K562 (cell line): Measurements from ENCODE around the gene DAPK2. TPM values are rescaled to one million over a fixed set of nuclear protein-coding genes. Genes with fewer than 3 reads are reported as not detected.

Experiments
- ATAC-seq: fragments of 200-7000 bp; cut with Tn5 transposase; 3 replicates; pipeline ENCODE4 v1.9.1; 2020; ENCODE audit warnings: moderate library complexity
- BruUV-seq: library from RNA; stranded (reverse); fragments of 400-500 nt; replicated peaks from 2 replicates; lab custom pipeline; 2021; lab: Mats Ljungman, UMichigan
- CTCF ChIA-PET: fragments of 300-600 bp; formaldehyde crosslinking; extraction: SDS; loops from one replicate; lab custom pipeline; 2021; ENCODE audit warnings: low intra/inter-chr PET ratio; lab: Yijun Ruan, JAX
- POLR2A ChIA-PET: fragments of 300-600, 350-650 bp; sonication (Branson Sonifier 250); formaldehyde crosslinking; extraction: SDS; loops from one replicate; lab custom pipeline; 2021; ENCODE audit warnings: antibody characterized with exemption, inconsistent platforms; lab: Yijun Ruan, JAX
- DNase-seq, 4 experiments: peaks; one replicate each; pipeline versions ENCODE4 v3.0.0 to v3.0.0-alpha.2; 2011 to 2018; ENCODE audit warnings: low spot score in 3 of 4, mixed read lengths in 3 of 4; ENCODE audit errors: extremely low read depth in 1 of 4
- FAIRE-seq: peaks from 2 replicates; lab custom pipeline; 2011; peaks lifted over from hg19 to GRCh38; lab: Jason Lieb, UNC
- H2AFZ ChIP-seq: 2 replicates; pipeline ENCODE4 v1.6.0; 2011; ENCODE audit warnings: low read depth, low read length, control low read depth, inconsistent platforms
- H3K27ac ChIP-seq: fragments of 200-600 bp; 3 replicates; pipeline ENCODE4 v1.8.0; 2011; ENCODE audit warnings: low read depth, mild to moderate bottlenecking, control low read depth, inconsistent platforms, low read length, moderate library complexity, mixed read lengths; ENCODE audit errors: extremely low read depth
- H3K27me3 ChIP-seq, 2 experiments: fragments of 300-600 bp in 1 of 2; 2 replicates in 1 of 2; 3 replicates in 1 of 2; pipeline versions ENCODE4 v1.6.0 to v1.8.0; 2011; ENCODE audit warnings: inconsistent platforms in 2 of 2, low read length in 2 of 2, mild to moderate bottlenecking in 1 of 2, mixed read lengths in 1 of 2, moderate library complexity in 1 of 2; ENCODE audit not compliant: control insufficient read depth in 2 of 2, insufficient read depth in 2 of 2
- H3K36me3 ChIP-seq: fragments of 300-600 bp; 3 replicates; pipeline ENCODE4 v1.8.0; 2011; ENCODE audit warnings: mild to moderate bottlenecking, low read length, inconsistent platforms; ENCODE audit not compliant: control insufficient read depth, insufficient read depth
- H3K4me1 ChIP-seq, 2 experiments: fragments of 200-600 bp in 1 of 2; replicated peaks in 1 of 2; 2 replicates in 1 of 2; 3 replicates in 1 of 2; pipeline versions ENCODE4 v1.5.1 to v1.8.0; 2011; ENCODE audit warnings: inconsistent platforms in 2 of 2, low read length in 2 of 2, mild to moderate bottlenecking in 1 of 2, mixed read lengths in 1 of 2, moderate library complexity in 1 of 2; ENCODE audit not compliant: control insufficient read depth in 2 of 2, insufficient read depth in 2 of 2
- H3K4me2 ChIP-seq: 2 replicates; pipeline ENCODE4 v1.6.1; 2011; ENCODE audit warnings: low read length, control low read depth, inconsistent platforms, mixed read lengths; ENCODE audit not compliant: insufficient read depth
- H3K4me3 ChIP-seq: fragments of 200-600 bp; sonication (generic), shearing (Covaris generic); 2 replicates; pipeline ENCODE4 v1.5.1; 2016; ENCODE audit warnings: control low read depth, inconsistent platforms
- H3K79me2 ChIP-seq: fragments of 200-600 bp; 3 replicates; pipeline ENCODE4 v1.8.0; 2011; ENCODE audit warnings: low read length, inconsistent platforms; ENCODE audit not compliant: control insufficient read depth, insufficient read depth
- H3K9ac ChIP-seq, 2 experiments: 2 replicates each; pipeline versions ENCODE4 v1.6.0 to v1.6.1; 2011; ENCODE audit warnings: low read depth in 2 of 2, low read length in 2 of 2, control low read depth in 1 of 2, inconsistent platforms in 1 of 2, mild to moderate bottlenecking in 1 of 2, mixed read lengths in 1 of 2; ENCODE audit not compliant: insufficient read depth in 1 of 2
- H3K9me1 ChIP-seq: one replicate; pipeline ENCODE4 v1.6.0; 2011; ENCODE audit warnings: inconsistent platforms, mild to moderate bottlenecking, low read length, moderate library complexity; ENCODE audit not compliant: control insufficient read depth, insufficient read depth
- H3K9me3 ChIP-seq: replicated peaks from 2 replicates; pipeline ENCODE4 v1.5.1; 2011; ENCODE audit warnings: low read depth, low read length, inconsistent platforms; ENCODE audit not compliant: control insufficient read depth, insufficient read depth
- H4K20me1 ChIP-seq: replicated peaks from 2 replicates; pipeline ENCODE4 v1.6.1; 2011; ENCODE audit warnings: low read length, inconsistent platforms, mixed read lengths; ENCODE audit not compliant: control insufficient read depth, insufficient read depth
- ERF ChIP-seq: fragments of 450-650 bp; formaldehyde crosslinking; IDR thresholded peaks from 2 replicates; pipeline ENCODE4 v1.4.0; 2020; ENCODE audit warnings: mild to moderate bottlenecking, mixed read lengths
- IFI16 ChIP-seq: fragments of 250-450 bp; sonication (Bioruptor Pico); IDR thresholded peaks from 2 replicates; pipeline ENCODE4 v2.1.2; 2022; ENCODE audit warnings: mild to moderate bottlenecking, inconsistent platforms
- MCM7 ChIP-seq, 2 experiments: fragments of 450-650 bp; IDR thresholded peaks; 2 replicates each; pipeline ENCODE4 v1.6.1; 2016 to 2018
- WGBS: fragments of 100-300 bp; shearing (Covaris generic); methylation state at CpG from one replicate; pipeline ENCODE4 v1.1.6; 2016; ENCODE audit warnings: low coverage, mixed read lengths; ENCODE audit not compliant: insufficient coverage; ENCODE audit errors: missing lambda C conversion rate; 5-methylcytosine and 5-hydroxymethylcytosine counted together
- in situ Hi-C: fragments of 300-500 bp; cut with MboI; formaldehyde crosslinking; loops from 4 replicates; pipeline ENCODE4 v1.15.0; 2018; ENCODE audit warnings: inconsistent platforms, mixed read lengths
- intact Hi-C: fragments of 100-400 bp; cut with micrococcal nuclease; formaldehyde crosslinking; loops from 2 replicates; pipeline ENCODE4 v1.14.2; 2022
- polyA plus RNA-seq, 8 experiments: library from polyadenylated mRNA; depleted of rRNA in 4 of 8; stranded (reverse) in 5 of 8; unstranded in 3 of 8; fragments of >200 nt; fragmentation: Nextera tagmentation in 2 of 8; fragmentation: Illumina TruSeq in 1 of 8; extraction: Ambion mirVana in 2 of 8; extraction: Trizol in 1 of 8; gene quantifications; 2 replicates each; pipeline versions ENCODE4 v1.2.1 to v1.2.3, GENCODE V29; 2011 to 2014; ENCODE audit warnings: inconsistent platforms in 1 of 8, missing spikeins in 1 of 8
- total RNA-seq, 7 experiments: library from RNA; depleted of rRNA in 6 of 7; stranded (reverse); fragments of >200 nt in 6 of 7; fragmentation: Illumina TruSeq in 2 of 7; extraction: Trizol in 2 of 7; gene quantifications; 2 replicates each; pipeline versions ENCODE4 v1.2.1 to v1.2.3, GENCODE V29; 2011 to 2021; ENCODE audit warnings: low replicate concordance in 1 of 7
- TF ChIP-seq, protein P1 (sequence below): IDR thresholded peaks from 2 replicates; pipeline ENCODE4 v1.6.1; 2012; ENCODE audit warnings: low read depth, low read length, improper control_type of control experiment, borderline replicate concordance
- TF ChIP-seq, protein P2 (sequence below), 3 experiments: IDR thresholded peaks in 2 of 3; conservative IDR thresholded peaks in 1 of 3; 2 replicates each; pipeline ENCODE4 v1.5.1; 2011 to 2012; ENCODE audit warnings: low read length in 3 of 3, mild to moderate bottlenecking in 3 of 3, control low read depth in 2 of 3, improper control_type of control experiment in 1 of 3, inconsistent platforms in 1 of 3, low read depth in 1 of 3, mixed read lengths in 1 of 3, moderate library complexity in 1 of 3; ENCODE audit not compliant: insufficient read depth in 2 of 3
- TF ChIP-seq, protein P3 (sequence below): sonication (generic); formaldehyde crosslinking; IDR thresholded peaks from 2 replicates; pipeline ENCODE4 v1.9.0; 2022; ENCODE audit warnings: mild to moderate bottlenecking, missing genetic modification reagents
- TF ChIP-seq, protein P4 (sequence below): IDR thresholded peaks from 3 replicates; pipeline ENCODE4 v1.6.1; 2011; ENCODE audit warnings: borderline replicate concordance, mild to moderate bottlenecking; ENCODE audit not compliant: insufficient read length, insufficient read depth

Gene DAPK2
- total and polyA plus RNA-seq, 9 of the 15 experiments (the other 6 are each of a cell fraction or from before 2014, with no cell fraction given), result 0.14 to 5.2 (median 2.2) TPM

DNA sequence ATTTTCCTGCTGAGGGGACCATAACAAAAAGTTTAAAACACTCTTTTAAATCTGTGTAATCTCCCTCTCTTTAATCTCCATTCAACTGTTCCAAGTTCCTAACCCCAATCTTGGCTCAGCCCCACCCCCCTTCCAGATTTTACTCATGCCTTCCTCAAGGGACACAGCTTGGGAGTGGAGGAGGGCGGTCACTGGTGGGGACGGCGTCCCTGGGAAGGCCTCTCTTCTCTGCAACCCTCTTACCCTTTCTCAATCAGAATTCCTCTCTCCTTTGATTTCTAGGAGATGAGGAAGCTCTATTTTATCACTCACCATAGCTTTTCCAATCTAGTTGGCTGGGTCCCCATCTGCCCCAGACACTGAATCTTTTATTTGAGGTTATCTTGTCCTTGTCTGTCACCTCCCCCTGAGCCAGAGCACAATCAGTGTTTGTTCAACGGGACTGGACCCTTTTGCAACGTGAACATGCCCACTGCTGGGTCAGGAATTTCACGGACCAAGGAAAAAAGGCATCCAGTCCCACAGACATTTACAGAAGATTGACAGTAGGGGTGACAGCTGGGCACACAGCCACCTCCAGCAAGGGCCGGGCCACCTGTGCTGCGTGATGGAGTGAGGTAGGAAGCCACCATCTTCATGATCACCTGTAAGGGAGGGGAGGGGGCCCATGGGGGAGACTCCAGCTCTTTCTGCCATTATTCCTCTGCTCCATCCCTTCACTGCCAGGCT is 128.5 kb downstream of the DAPK2 start (continued):
- TF ChIP-seq MCM7 (IDR thresholded peaks at IDR 0.05) (no peak), IFI16 (CRISPR knock-in tag) (no peak), ERF (CRISPR knock-in tag) (no peak)
- TF ChIP-seq, protein P1, sequence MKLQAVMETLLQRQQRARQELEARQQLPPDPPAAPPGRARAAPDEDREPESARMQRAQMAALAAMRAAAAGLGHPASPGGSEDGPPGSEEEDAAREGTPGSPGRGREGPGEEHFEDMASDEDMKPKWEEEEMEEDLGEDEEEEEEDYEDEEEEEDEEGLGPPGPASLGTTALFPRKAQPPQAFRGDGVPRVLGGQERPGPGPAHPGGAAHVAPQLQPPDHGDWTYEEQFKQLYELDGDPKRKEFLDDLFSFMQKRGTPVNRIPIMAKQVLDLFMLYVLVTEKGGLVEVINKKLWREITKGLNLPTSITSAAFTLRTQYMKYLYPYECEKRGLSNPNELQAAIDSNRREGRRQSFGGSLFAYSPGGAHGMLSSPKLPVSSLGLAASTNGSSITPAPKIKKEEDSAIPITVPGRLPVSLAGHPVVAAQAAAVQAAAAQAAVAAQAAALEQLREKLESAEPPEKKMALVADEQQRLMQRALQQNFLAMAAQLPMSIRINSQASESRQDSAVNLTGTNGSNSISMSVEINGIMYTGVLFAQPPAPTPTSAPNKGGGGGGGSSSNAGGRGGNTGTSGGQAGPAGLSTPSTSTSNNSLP, result no peak

DNA sequence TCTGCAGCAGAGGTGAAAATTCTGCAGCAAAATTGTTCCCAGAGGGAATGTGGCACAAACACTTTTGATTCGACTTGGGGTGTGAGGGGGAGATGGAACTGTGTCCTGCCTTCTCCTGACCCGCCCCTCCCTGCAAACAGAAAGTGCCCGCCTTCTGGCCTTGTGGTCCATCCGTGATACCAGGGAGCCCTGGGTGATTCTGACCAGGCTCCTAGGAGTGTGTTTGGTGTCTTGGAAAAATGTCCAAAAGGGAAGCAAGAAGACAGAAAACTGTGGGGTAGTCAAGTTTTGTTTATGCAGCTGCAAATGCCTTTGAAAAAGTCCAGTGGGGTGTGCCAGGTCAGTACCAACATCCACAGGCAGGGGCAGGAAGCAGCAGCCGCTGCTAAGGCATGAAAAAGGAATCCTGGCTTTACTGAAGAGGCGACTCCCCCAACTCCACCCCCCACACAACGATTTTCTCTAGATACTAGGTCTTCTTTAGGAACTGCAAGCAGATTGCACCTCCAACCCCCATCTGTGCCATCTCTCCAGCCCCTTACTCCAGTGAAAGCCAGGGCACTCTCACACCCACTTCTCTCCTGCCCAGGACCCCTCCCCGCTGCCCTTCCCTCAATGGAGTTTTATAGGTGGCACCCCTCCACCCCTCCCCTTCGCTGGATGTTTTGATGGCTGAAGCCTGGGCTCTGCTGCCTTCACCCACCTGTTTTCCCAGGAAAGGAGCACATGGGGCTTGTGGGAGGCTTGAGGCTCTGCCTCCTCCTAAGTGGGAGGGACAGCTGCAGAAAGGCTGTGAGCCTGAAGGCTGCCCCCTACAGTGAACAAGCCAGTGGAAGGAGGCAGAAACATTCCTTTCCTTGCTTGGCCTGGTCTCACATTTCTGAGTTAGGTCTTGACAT is 130.2 kb downstream of the DAPK2 start:
- ChIA-PET POLR2A (interaction anchor here (0.6 kb wide), 1 partner anchor 75 kb away, joined by 3 read pairs; no protein-coding TSS in a partner anchor), CTCF (interaction anchor here (0.6 kb wide), 1 partner anchor 121 kb away, joined by 4 read pairs; no protein-coding TSS in a partner anchor)
- in situ Hi-C loops (no loop called here), intact Hi-C loops (no loop called here)
- Histone ChIP-seq H3K9me1 (no peaks in the 10 kb centered on the region), H3K79me2 (no peaks in the 10 kb centered on the region), H3K9me3 (no peaks in the 10 kb centered on the region), H3K4me3 (no peak overlapping the region), H4K20me1 (no peaks in the 10 kb centered on the region), H3K4me2 (no peak overlapping the region), H2AFZ (no peak overlapping the region), H3K9ac (peak overlapping the region in 1 of 2 experiments; percentile 11; a peak in 1 of 4 replicates), H3K27me3 (no peaks in the 10 kb centered on the region), H3K27ac (no peak overlapping the region), H3K4me1 (peaks cover 25 to 47% of the 10 kb centered on the region in 2 experiments), H3K36me3 (no peaks in the 10 kb centered on the region)
- DNase-seq, result peak in 2 of 4 experiments; percentile 43 to 51
- WGBS, result 37% methylated on average over 9 of the region's 9 CpGs
- peak; percentile 48 for FAIRE-seq
- BruUV-seq, result no TSS peak
- peak; percentile 12; the same call in 1 of the 3 replicates for ATAC-seq
- TF ChIP-seq, protein P2, sequence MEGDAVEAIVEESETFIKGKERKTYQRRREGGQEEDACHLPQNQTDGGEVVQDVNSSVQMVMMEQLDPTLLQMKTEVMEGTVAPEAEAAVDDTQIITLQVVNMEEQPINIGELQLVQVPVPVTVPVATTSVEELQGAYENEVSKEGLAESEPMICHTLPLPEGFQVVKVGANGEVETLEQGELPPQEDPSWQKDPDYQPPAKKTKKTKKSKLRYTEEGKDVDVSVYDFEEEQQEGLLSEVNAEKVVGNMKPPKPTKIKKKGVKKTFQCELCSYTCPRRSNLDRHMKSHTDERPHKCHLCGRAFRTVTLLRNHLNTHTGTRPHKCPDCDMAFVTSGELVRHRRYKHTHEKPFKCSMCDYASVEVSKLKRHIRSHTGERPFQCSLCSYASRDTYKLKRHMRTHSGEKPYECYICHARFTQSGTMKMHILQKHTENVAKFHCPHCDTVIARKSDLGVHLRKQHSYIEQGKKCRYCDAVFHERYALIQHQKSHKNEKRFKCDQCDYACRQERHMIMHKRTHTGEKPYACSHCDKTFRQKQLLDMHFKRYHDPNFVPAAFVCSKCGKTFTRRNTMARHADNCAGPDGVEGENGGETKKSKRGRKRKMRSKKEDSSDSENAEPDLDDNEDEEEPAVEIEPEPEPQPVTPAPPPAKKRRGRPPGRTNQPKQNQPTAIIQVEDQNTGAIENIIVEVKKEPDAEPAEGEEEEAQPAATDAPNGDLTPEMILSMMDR (IDR thresholded peaks at IDR 0.05 in 2 of 3, conservative IDR thresholded peaks at IDR 0.05 in 1 of 3; ENCODE audit: insufficient read depth in 2 of 3, low read depth in 1 of 3, low read length in 3 of 3), result peak; percentile 8 to 45 (median 26); a peak in 2 of 6 replicates
- TF ChIP-seq, protein P3, sequence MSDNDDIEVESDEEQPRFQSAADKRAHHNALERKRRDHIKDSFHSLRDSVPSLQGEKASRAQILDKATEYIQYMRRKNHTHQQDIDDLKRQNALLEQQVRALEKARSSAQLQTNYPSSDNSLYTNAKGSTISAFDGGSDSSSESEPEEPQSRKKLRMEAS (CRISPR knock-in tag), result 0 out of 2 replicates have a peak, but pooled peaks have one; percentile 18
- TF ChIP-seq, protein P4, sequence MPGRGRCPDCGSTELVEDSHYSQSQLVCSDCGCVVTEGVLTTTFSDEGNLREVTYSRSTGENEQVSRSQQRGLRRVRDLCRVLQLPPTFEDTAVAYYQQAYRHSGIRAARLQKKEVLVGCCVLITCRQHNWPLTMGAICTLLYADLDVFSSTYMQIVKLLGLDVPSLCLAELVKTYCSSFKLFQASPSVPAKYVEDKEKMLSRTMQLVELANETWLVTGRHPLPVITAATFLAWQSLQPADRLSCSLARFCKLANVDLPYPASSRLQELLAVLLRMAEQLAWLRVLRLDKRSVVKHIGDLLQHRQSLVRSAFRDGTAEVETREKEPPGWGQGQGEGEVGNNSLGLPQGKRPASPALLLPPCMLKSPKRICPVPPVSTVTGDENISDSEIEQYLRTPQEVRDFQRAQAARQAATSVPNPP, result no peak
